ENCODE measurements around the gene PRKCE. TPM values are rescaled to one million over a fixed set of nuclear protein-coding genes. Genes with fewer than 3 reads are reported as not detected.

The PRKCE gene
- polyA plus RNA-seq, 1 of the 3 experiments (the other 2 are of a cell fraction), result 16.3 TPM

- no peaks in the 10 kb centered on the region for H3K36me3 ChIP-seq (replicated peaks in 1 of 2; ENCODE audit: control insufficient read depth in 1 of 2, insufficient read depth in 2 of 2, low read length in 1 of 2)
- no peak overlapping the region for H3K9ac ChIP-seq
- H3K4me2 ChIP-seq, result no peak overlapping the region
- H2AFZ ChIP-seq (ENCODE audit: low read depth), result no peak overlapping the region
- ChIA-PET POLR2A (interaction anchor here (0.6 kb wide), 1 partner anchor 54 kb away, joined by 3 read pairs; no protein-coding TSS in a partner anchor), CTCF (interaction anchor here (0.9 to 1.1 kb wide), 2 partner anchors 10 to 35 kb away, joined by 3 read pairs; no protein-coding TSS in a partner anchor)
- H3K9me2 ChIP-seq, result no peaks in the 10 kb centered on the region
- WGBS (ENCODE audit: low lambda C conversion rate), result 96% methylated on average over 8 of the region's 8 CpGs
- H3K79me2 ChIP-seq (ENCODE audit: insufficient read depth), result no peaks in the 10 kb centered on the region
- peaks cover 5 to 6% of the 10 kb centered on the region in 2 experiments; a peak in 1 of 4 replicates for H3K4me1 ChIP-seq (ENCODE audit: control insufficient read depth in 1 of 2, insufficient read depth in 2 of 2, low read depth in 1 of 2, low read length in 1 of 2)
- H3K4me3 ChIP-seq (ENCODE audit: low read depth in 2 of 2, low read length in 1 of 2), result no peak overlapping the region
- H3K27ac ChIP-seq (ENCODE audit: low read depth in 2 of 2, low read length in 1 of 2), result no peak overlapping the region
- TF ChIP-seq FOXJ3 (CRISPR knock-in tag; IDR thresholded peaks at IDR 0.05) (no peak), JUND (IDR thresholded peaks at IDR 0.05) (no peak), NRF1 (IDR thresholded peaks at IDR 0.05; ENCODE audit: low read depth, low read length) (no peak), ELF1 (IDR thresholded peaks at IDR 0.05) (no peak), FOXM1 (IDR thresholded peaks at IDR 0.05; ENCODE audit: low read depth) (no peak), TEAD4 (IDR thresholded peaks at IDR 0.05; ENCODE audit: borderline replicate concordance, insufficient read depth) (no peak), FOSL2 (IDR thresholded peaks at IDR 0.05; ENCODE audit: borderline replicate concordance, low read depth) (no peak), USF2 (IDR thresholded peaks at IDR 0.05; ENCODE audit: borderline replicate concordance, low read depth, low read length) (no peak), EZH2phosphoT487 (IDR thresholded peaks at IDR 0.05; ENCODE audit: borderline replicate concordance, low read depth) (no peak), YY1 (IDR thresholded peaks at IDR 0.05; ENCODE audit: low read depth) (no peak), GATA2 (CRISPR knock-in tag; IDR thresholded peaks at IDR 0.05) (no peak), TAF1 (IDR thresholded peaks at IDR 0.05; ENCODE audit: borderline replicate concordance, low read depth, low read length) (no peak), GABPA (IDR thresholded peaks at IDR 0.05; ENCODE audit: low read depth) (no peak)
- TF ChIP-seq, protein P1, sequence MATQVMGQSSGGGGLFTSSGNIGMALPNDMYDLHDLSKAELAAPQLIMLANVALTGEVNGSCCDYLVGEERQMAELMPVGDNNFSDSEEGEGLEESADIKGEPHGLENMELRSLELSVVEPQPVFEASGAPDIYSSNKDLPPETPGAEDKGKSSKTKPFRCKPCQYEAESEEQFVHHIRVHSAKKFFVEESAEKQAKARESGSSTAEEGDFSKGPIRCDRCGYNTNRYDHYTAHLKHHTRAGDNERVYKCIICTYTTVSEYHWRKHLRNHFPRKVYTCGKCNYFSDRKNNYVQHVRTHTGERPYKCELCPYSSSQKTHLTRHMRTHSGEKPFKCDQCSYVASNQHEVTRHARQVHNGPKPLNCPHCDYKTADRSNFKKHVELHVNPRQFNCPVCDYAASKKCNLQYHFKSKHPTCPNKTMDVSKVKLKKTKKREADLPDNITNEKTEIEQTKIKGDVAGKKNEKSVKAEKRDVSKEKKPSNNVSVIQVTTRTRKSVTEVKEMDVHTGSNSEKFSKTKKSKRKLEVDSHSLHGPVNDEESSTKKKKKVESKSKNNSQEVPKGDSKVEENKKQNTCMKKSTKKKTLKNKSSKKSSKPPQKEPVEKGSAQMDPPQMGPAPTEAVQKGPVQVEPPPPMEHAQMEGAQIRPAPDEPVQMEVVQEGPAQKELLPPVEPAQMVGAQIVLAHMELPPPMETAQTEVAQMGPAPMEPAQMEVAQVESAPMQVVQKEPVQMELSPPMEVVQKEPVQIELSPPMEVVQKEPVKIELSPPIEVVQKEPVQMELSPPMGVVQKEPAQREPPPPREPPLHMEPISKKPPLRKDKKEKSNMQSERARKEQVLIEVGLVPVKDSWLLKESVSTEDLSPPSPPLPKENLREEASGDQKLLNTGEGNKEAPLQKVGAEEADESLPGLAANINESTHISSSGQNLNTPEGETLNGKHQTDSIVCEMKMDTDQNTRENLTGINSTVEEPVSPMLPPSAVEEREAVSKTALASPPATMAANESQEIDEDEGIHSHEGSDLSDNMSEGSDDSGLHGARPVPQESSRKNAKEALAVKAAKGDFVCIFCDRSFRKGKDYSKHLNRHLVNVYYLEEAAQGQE (IDR thresholded peaks at IDR 0.05; ENCODE audit: low read depth, low read length), result no peak
- TF ChIP-seq, protein P2, sequence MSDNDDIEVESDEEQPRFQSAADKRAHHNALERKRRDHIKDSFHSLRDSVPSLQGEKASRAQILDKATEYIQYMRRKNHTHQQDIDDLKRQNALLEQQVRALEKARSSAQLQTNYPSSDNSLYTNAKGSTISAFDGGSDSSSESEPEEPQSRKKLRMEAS (IDR thresholded peaks at IDR 0.05; ENCODE audit: low read depth), result no peak
- TF ChIP-seq, protein P3, sequence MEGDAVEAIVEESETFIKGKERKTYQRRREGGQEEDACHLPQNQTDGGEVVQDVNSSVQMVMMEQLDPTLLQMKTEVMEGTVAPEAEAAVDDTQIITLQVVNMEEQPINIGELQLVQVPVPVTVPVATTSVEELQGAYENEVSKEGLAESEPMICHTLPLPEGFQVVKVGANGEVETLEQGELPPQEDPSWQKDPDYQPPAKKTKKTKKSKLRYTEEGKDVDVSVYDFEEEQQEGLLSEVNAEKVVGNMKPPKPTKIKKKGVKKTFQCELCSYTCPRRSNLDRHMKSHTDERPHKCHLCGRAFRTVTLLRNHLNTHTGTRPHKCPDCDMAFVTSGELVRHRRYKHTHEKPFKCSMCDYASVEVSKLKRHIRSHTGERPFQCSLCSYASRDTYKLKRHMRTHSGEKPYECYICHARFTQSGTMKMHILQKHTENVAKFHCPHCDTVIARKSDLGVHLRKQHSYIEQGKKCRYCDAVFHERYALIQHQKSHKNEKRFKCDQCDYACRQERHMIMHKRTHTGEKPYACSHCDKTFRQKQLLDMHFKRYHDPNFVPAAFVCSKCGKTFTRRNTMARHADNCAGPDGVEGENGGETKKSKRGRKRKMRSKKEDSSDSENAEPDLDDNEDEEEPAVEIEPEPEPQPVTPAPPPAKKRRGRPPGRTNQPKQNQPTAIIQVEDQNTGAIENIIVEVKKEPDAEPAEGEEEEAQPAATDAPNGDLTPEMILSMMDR (IDR thresholded peaks at IDR 0.05), result no peak
- H4K20me1 ChIP-seq (ENCODE audit: insufficient read depth), result no peaks in the 10 kb centered on the region
- no peaks in the 10 kb centered on the region for H3F3A ChIP-seq (replicated peaks; ENCODE audit: insufficient read depth)
- H3K27me3 ChIP-seq (ENCODE audit: insufficient read depth), result no peaks in the 10 kb centered on the region
- DNase-seq, result no peak
- H3K9me3 ChIP-seq, result no peaks in the 10 kb centered on the region
Observed at GRCh38 chr2:45904946-45905631, 253.6 kb downstream of the PRKCE start.

Measured in SK-N-SH (cell line).